Erythroblast (primary cell): Measurements from ENCODE around the gene THRA.

Experiments
- GATA1 ChIP-seq: IDR thresholded peaks from 2 replicates; pipeline ENCODE4 v1.6.1; 2011; ENCODE audit warnings: low read depth, mild to moderate bottlenecking, control low read depth, low read length, moderate library complexity
- POLR2A ChIP-seq: IDR thresholded peaks from 2 replicates; pipeline ENCODE4 v1.6.1; 2011; ENCODE audit warnings: mild to moderate bottlenecking, low read length

GRCh38 chr17:40098846-40099618, 36.3 kb downstream of the THRA start:
- TF ChIP-seq POLR2A (no peak), GATA1 (no peak)
